Thymus (tissue), 11 donors: ENCODE results near the gene STING1. TPM values are rescaled to one million over a fixed set of nuclear protein-coding genes. Genes with fewer than 3 reads are reported as not detected.
A peak's percentile ranks its signal among the peaks of the same experiment; 100 is the strongest.
"Not testable (repeated sequence)": the region's sequence is repeated elsewhere in the genome, so short reads cannot be mapped to it uniquely, and the experiment has no call there.

Experiments used
- DNase-seq, 9 donors: peaks; one replicate each; pipeline ENCODE4 v3.0.0-alpha.2; 2013; ENCODE audit warnings: low spot score in 9 of 9, low read depth in 6 of 9, missing footprints in 1 of 9
- H3K27ac ChIP-seq, 2 donors: one replicate each; pipeline ENCODE4 v1.5.1; 2013; ENCODE audit warnings: control low read depth in 1 of 2, low read depth in 1 of 2, low read length in 1 of 2, mild to moderate bottlenecking in 1 of 2, moderate library complexity in 1 of 2
- H3K27me3 ChIP-seq, 2 donors: one replicate each; pipeline ENCODE4 v1.5.1; 2013; ENCODE audit warnings: low read length in 1 of 2; ENCODE audit not compliant: control insufficient read depth in 2 of 2, insufficient read depth in 1 of 2
- H3K36me3 ChIP-seq, 2 donors: one replicate each; pipeline ENCODE4 v1.5.1; 2013; ENCODE audit warnings: low read length in 1 of 2, mild to moderate bottlenecking in 1 of 2, moderate library complexity in 1 of 2; ENCODE audit not compliant: control insufficient read depth in 2 of 2, insufficient read depth in 2 of 2
- H3K4me1 ChIP-seq, 2 donors: one replicate each; pipeline ENCODE4 v1.5.1; 2013; ENCODE audit warnings: low read length in 2 of 2; ENCODE audit not compliant: control insufficient read depth in 2 of 2, insufficient read depth in 2 of 2
- H3K4me3 ChIP-seq, 2 donors: one replicate each; pipeline ENCODE4 v1.5.1; 2013; ENCODE audit warnings: low read length in 2 of 2, control low read depth in 1 of 2, mild to moderate bottlenecking in 1 of 2
- H3K9me3 ChIP-seq, 2 donors: one replicate each; pipeline ENCODE4 v1.5.1; 2013; ENCODE audit warnings: low read length in 1 of 2, mild to moderate bottlenecking in 1 of 2; ENCODE audit not compliant: control insufficient read depth in 2 of 2, insufficient read depth in 1 of 2
- WGBS: extraction: QIAGEN DNeasy Blood & Tissue Kit; methylation state at CpG from one replicate; pipeline ENCODE4 v1.1.7; 2013; 5-methylcytosine and 5-hydroxymethylcytosine counted together
- polyA plus RNA-seq: library from polyadenylated mRNA; stranded (reverse); fragments of 200-250 nt; gene quantifications from one replicate; pipeline ENCODE4 v1.2.3, GENCODE V29; 2013
- total RNA-seq: library from RNA; stranded (reverse); fragments of 120-200 nt; gene quantifications from one replicate; pipeline ENCODE4 v1.2.4, GENCODE V29; 2013
- donor health status: healthy.

The STING1 gene
- total and polyA plus RNA-seq, 2 donors: 21.3 to 58.3 TPM

DNA sequence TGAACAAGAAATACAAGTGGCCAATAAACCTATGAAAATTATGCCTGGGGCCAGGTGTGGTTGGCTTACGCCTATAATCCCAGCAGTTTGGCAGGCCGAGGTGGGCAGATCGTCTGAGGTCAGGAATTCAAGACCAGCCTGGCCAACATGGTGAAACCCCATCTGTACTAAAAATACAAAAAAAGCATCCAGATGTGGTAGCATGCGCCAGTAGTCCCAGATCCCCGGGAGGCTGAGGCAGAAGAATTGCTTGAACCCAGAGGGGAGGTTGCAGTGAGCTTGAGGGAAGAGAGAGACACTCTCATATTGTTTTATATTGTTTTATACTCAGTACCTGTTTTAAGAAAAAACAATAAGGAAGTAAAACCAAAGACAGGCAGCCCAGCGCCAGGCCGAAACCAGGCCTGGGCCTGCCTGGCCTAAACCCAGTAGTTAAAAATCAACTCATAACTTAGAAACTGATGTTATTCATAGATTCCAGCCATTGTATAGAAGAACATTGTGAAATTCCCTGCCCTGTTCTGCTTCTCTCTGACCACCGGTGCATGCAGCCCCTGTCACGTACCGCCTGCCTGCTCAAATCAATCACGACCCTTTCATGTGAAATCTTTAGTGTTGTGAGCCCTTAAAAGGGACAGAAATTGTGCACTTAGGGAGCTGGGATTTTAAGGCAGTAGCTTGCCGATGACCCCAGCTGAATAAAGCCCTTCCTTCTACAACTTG is 43.2 kb upstream of the STING1 start:
- not testable (repeated sequence) for DNase-seq, H3K4me1 ChIP-seq, H3K27me3 ChIP-seq, H3K9me3 ChIP-seq, H3K36me3 ChIP-seq, H3K4me3 ChIP-seq, H3K27ac ChIP-seq
- WGBS: 97% methylated on average over 12 of the region's 12 CpGs

DNA sequence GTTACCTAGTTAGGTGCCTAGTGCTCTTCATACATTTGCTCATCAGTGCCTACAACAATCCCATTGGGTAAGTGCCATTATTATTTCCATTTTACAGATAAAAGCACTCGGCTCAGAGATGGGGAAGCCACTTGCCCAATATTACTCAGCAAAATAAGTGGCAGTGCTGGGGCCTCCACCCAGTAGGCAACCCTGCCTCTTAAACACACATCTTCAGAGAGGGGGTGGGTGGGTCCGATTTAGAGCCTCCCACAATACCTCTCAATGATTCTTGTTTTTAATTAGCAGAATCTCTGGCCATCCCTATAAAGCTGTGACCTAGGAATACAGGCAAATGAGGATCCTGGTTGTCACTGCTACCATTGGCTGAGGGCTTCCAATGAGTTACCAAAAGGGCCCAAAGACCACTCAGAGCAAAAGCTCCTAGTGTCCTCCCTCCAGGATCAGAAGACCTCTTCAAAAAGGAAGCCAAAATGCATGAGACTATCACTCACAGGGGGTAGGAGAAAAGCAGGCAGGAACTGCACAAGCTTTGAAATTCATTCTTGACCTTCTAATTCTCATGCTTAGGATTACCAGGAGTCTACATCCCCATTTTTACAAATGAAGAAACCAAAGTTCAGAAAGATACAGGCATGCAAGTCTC is 42.5 kb upstream of the STING1 start:
- 93% methylated on average over 2 of the region's 2 CpGs for WGBS
- Histone ChIP-seq H3K27me3 (no peaks in the 10 kb centered on the region), H3K4me1 (no peaks in the 10 kb centered on the region), H3K9me3 (no peaks in the 10 kb centered on the region), H3K4me3 (no peak overlapping the region), H3K36me3 (no peaks in the 10 kb centered on the region), H3K27ac (no peak overlapping the region)
- no peak for DNase-seq

DNA sequence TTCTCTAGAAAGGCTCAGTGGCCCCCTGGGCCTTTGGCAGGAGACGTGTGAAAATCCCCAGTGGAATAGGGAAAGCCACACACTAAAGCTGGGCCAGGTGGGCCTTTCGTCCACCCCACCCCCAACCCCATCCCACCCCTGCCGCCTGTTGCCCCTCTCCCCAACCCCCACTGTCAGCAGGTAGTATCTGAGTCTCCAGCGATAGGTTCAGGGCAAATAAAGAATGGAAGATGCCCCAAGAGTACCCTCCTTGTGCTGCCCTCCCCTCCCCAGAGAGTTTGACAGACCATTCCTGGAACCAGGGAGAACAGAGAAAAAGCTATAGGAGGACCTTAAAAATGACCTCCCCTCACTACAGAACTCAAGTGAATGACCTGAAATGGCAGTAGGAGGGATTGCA is 41.9 kb upstream of the STING1 start:
- no peaks in the 10 kb centered on the region for H3K9me3 ChIP-seq
- 97% methylated on average over 4 of the region's 4 CpGs for WGBS
- no peaks in the 10 kb centered on the region for H3K4me1 ChIP-seq
- no peaks in the 10 kb centered on the region for H3K36me3 ChIP-seq
- no peak for DNase-seq
- no peak overlapping the region for H3K4me3 ChIP-seq
- no peaks in the 10 kb centered on the region for H3K27me3 ChIP-seq
- H3K27ac ChIP-seq: no peak overlapping the region

DNA sequence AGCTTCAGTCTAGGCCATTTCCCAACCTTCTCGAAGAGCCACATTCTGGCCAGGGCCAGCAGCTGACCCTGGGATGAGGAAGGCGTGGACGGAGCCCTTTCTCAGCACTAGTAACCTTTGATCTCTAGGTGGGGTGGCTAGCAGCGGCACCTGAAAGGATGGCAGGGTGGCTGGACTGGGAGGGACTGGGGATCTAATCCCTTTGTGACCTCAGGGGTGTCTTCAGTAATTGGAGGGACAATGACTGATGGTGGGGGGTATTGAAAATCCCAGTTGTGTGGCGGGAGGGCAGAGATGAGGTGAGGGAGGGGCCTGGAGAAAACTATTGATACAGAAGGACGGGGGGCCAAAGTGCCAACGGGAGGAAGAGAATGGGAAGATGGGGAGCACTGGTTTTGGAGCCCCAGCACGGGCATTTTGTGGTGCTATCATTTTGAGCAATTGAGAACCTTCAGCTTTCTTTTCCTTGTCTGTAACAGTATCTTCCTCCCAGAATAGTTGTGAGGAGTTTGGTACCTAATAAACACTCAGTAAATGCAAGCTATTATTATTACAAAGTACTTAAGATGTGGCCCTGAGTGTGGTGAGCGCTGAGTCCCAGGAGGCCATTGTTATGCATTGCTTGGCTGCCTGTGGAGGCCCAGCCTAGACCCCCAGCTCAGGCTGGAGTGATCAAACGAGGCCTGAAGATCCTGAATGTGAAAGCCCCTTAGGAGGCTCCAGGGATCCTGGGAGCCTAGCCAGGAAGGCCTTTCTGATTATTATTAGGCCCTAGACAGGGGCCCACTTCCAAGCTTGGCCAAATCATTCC is 41.3 kb upstream of the STING1 start:
- Histone ChIP-seq H3K36me3 (no peaks in the 10 kb centered on the region), H3K4me3 (no peak overlapping the region), H3K27ac (no peak overlapping the region), H3K27me3 (no peaks in the 10 kb centered on the region), H3K9me3 (no peaks in the 10 kb centered on the region), H3K4me1 (no peaks in the 10 kb centered on the region)
- 96% methylated on average over 10 of the region's 10 CpGs for WGBS
- no peak for DNase-seq

DNA sequence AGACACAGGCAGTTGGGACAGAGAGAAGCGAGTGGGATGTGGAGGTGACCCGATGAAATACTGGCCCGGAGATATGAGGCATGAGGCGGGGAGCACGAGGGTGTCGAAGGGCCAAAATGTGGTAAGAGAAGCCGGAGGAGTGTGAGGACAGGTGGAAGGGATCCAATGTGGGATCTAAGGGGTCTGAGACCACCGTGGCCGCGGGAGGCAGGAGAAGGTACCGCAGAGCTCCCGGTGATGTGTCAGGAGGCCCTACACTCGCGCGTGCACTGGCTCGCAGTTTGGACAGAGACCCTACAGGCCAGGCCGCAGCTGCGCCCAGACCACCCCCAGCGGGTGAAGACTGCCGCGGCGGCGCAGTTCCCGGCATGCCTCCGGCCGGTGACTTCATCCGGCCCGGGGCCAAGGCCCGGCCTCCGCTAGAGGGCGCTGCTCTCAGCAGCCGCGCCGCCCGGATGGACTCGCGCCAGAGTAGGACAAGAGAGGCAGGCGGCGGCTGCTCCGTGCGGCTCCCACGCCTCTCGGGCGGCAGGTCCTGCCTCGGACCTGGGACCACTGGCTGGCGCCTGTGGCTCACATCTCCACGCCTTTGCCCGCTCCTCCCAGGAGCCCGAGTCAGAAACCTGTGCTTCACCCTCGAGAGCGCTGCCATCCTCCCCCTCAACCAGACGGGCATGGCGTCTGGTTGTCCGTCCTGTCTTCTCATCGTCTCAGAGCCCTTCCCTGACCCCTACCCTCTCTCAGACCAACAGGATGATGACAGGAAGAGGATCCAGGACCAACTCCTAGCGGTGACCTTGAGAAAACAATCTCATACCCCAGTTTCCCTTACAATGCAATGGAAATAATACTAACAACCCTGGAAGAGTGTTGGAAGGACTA is 35.4 kb upstream of the STING1 start:
- H3K27me3 ChIP-seq: peaks cover 0 to 4% of the 10 kb centered on the region in 2 donors
- H3K4me3 ChIP-seq: peak overlapping the region; percentile 62 to 64
- H3K4me1 ChIP-seq: peaks cover 8 to 19% of the 10 kb centered on the region in 2 donors
- WGBS: 9% methylated on average over 56 of the region's 56 CpGs
- peak overlapping the region; percentile 64 to 84 for H3K27ac ChIP-seq
- no peaks in the 10 kb centered on the region for H3K9me3 ChIP-seq
- DNase-seq: peak; percentile 54 to 94 (median 88)
- no peaks in the 10 kb centered on the region for H3K36me3 ChIP-seq

DNA sequence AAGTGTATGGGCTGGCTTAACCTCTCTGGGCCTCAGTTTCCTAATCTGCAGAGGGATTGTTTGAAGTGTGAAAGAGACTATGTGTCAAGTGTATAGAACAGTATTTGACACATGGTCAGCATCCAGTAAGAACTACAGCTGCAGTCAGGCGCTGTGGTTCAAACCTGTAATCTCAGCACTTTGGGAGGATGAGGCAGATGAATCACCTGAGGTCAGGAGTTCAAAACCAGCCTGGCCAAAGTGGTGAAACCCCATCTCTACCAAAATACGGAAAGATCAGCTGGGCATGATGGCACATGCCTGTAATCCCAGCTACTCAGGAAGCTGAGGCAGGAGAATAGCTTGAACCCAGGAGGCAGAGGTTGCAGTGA is 31.9 kb upstream of the STING1 start:
- Histone ChIP-seq H3K27ac (no peak overlapping the region), H3K27me3 (peaks cover 0 to 4% of the 10 kb centered on the region in 2 donors), H3K36me3 (no peaks in the 10 kb centered on the region), H3K4me3 (no peak overlapping the region), H3K4me1 (peaks cover 15 to 36% of the 10 kb centered on the region in 2 donors), H3K9me3 (no peaks in the 10 kb centered on the region)
- no peak for DNase-seq
- WGBS: 92% methylated on average over 2 of the region's 2 CpGs

DNA sequence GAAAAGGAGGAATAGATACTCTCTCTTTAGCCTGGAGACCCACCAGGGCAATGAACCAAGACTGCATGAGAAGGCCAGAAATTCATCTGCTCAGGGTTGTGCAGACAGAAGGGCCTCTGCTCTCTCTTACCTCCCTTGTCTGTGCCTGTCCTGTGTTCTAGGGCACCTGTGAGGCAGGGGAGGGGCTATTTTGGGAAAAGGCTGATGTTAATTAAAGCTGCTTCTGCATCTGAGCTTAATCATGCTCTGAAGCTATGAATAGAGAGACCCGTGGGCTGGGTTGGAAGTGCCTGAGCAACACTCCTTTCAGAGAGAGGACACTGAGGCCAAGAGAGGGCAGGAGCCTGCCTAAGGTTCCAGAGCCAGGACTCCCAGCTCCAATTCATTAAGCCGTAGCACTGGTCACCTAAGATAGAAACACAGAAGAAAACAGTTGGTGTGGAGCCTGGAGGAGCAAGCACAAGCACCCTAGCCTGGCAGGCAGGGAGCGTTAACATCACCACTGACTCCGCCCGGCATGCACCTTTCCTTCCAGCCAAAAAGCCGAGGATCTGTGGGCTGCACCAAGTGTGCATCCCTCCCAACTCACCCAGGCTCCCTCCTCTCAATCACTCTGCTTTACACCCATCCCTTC is 31.4 kb upstream of the STING1 start:
- Histone ChIP-seq H3K4me3 (no peak overlapping the region), H3K36me3 (no peaks in the 10 kb centered on the region), H3K9me3 (no peaks in the 10 kb centered on the region), H3K27ac (no peak overlapping the region), H3K27me3 (peaks cover 0 to 4% of the 10 kb centered on the region in 2 donors), H3K4me1 (peaks cover 15 to 36% of the 10 kb centered on the region in 2 donors)
- 94% methylated on average over 6 of the region's 6 CpGs for WGBS
- no peak for DNase-seq

DNA sequence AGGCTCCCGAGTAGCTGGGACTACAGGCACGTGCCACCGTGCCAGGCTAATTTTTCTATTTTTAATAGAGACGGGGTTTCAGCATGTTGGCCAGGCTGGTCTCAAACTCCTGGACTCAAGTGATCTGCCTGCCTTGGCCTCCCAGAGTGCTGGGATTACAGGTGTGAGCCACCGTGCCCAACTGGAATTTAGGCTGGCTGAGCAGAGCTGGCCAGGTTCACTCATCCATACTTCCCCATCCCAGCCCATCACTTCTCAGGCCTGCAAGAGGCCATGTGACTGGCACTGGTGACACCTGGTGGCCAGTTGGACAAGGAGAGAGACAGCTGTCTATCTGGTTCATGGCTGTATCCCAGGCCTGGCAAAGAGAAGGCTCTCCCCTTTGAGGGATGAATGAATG is 30.9 kb upstream of the STING1 start:
- peaks cover 15 to 36% of the 10 kb centered on the region in 2 donors for H3K4me1 ChIP-seq
- peak; percentile 44 to 85 (median 63) for DNase-seq
- not testable (repeated sequence) for H3K4me3 ChIP-seq, H3K27me3 ChIP-seq, H3K27ac ChIP-seq, H3K9me3 ChIP-seq, H3K36me3 ChIP-seq
- 83% methylated on average over 5 of the region's 5 CpGs for WGBS
